Loucy (cell line): Measurements from ENCODE around the gene DSE.

Source experiments
- CTCF ChIP-seq: fragments of 200-600 bp; sonication (generic); conservative IDR thresholded peaks from 2 replicates; pipeline ENCODE4 v1.5.1; 2014; ENCODE audit warnings: mild to moderate bottlenecking, antibody characterized with exemption, low read length
- EZH2phosphoT487 ChIP-seq: fragments of 200-600 bp; IDR thresholded peaks from 2 replicates; pipeline ENCODE4 v1.6.1; 2018; ENCODE audit warnings: antibody characterized with exemption, mild to moderate bottlenecking, moderate library complexity, borderline replicate concordance

- no peak for TF ChIP-seq CTCF
- TF ChIP-seq EZH2phosphoT487 = no peak
Measured at GRCh38 chr6:116327803-116328527, 42.8 kb upstream of the DSE start.
